ENCODE data around the gene RDH12.
A peak's percentile ranks its signal among the peaks of the same experiment; 100 is the strongest.
"Not testable (repeated sequence)": the region's sequence is repeated elsewhere in the genome, so short reads cannot be mapped to it uniquely, and the experiment has no call there.

RDH12 gene

GRCh38 chr14:67701492-67701891, at the start of gene RDH12:
TSS of gene RDH12 (plus strand) at chr14:67701886. CDS start at chr14:67722643, 20,757 bp downstream.
- not testable (repeated sequence) for DNase-seq

- no peak for DNase-seq
These were observed 49.5 kb upstream of the RDH12 start for GRCh38 chr14:67652189-67652588.

- no peak for DNase-seq
These were observed 47.9 kb upstream of the RDH12 start for GRCh38 chr14:67653651-67654280.

- DNase-seq: no peak
These were observed 38.1 kb upstream of the RDH12 start for GRCh38 chr14:67663633-67664032.

- DNase-seq: no peak
These were observed 35.8 kb upstream of the RDH12 start for GRCh38 chr14:67665868-67666267.

- DNase-seq: peak; percentile 3 to 5
These were observed 34.8 kb upstream of the RDH12 start for GRCh38 chr14:67666750-67667449.

GRCh38 chr14:67668559-67668958, 33.1 kb upstream of the RDH12 start:
- no peak for DNase-seq

GRCh38 chr14:67673451-67673850, 28.2 kb upstream of the RDH12 start:
- DNase-seq: no peak

GRCh38 chr14:67674139-67674479, 27.6 kb upstream of the RDH12 start:
- DNase-seq: peak; percentile 27 to 29

- peak; percentile 69 to 70 for DNase-seq
These were observed 27.0 kb upstream of the RDH12 start, which contains the start of gene VTI1B for GRCh38 chr14:67674480-67675218. TSS of gene VTI1B (minus strand) at chr14:67674632. CDS start at chr14:67674489, 143 bp downstream.

GRCh38 chr14:67675219-67675582, 26.5 kb upstream of the RDH12 start:
- DNase-seq: peak in 1 of 2 experiments; percentile 2

- no peak for DNase-seq
These were observed 22.7 kb upstream of the RDH12 start for GRCh38 chr14:67679006-67679405.

GRCh38 chr14:67680121-67680602, 21.5 kb upstream of the RDH12 start:
- no peak for DNase-seq

GRCh38 chr14:67680941-67681340, 20.7 kb upstream of the RDH12 start:
- DNase-seq: no peak

- DNase-seq: no peak
These were observed 17.8 kb upstream of the RDH12 start for GRCh38 chr14:67683842-67684241.

GRCh38 chr14:67690011-67690410, 11.7 kb upstream of the RDH12 start:
- DNase-seq: no peak

GRCh38 chr14:67694791-67695393, 6.8 kb upstream of the RDH12 start:
- DNase-seq: peak; percentile 56 to 62

GRCh38 chr14:67695394-67695949, 6.2 kb upstream of the RDH12 start, which contains the start of gene RDH11:
TSS of gene RDH11 (minus strand) at chr14:67695764. CDS start at chr14:67695703, 61 bp downstream.
- peak; percentile 74 to 78 for DNase-seq

GRCh38 chr14:67697006-67697405, 4.7 kb upstream of the RDH12 start:
- no peak for DNase-seq

- DNase-seq: no peak
These were observed 3.5 kb upstream of the RDH12 start for GRCh38 chr14:67698179-67698578.

GRCh38 chr14:67703997-67704396, 2.3 kb downstream of the RDH12 start:
- no peak for DNase-seq

- DNase-seq: peak in 1 of 2 experiments; percentile 7
These were observed 2.9 kb downstream of the RDH12 start for GRCh38 chr14:67704484-67705089.

Data from activated CD4-positive, alpha-beta T cell treated with anti-CD3 and anti-CD28 coated beads, Interleukin-2, amount 50 U/mL, for 4 hours (primary cell).